ENCODE measurements around the gene ETV7. TPM values are rescaled to one million over a fixed set of nuclear protein-coding genes. Genes with fewer than 3 reads are reported as not detected.
"Not testable (repeated sequence)": the region's sequence is repeated elsewhere in the genome, so short reads cannot be mapped to it uniquely, and the experiment has no call there.

Gene ETV7
- not detected for polyA plus RNA-seq (ENCODE audit: insufficient read length)
- long read RNA-seq, donor 1 = 0 reads
- long read RNA-seq, donor 2 = 0 reads
- long read RNA-seq, donor 3 = 0 reads
- long read RNA-seq, donor 4 = 0 reads
- long read RNA-seq, donor 5 = 0 reads
- long read RNA-seq, donor 6 = 0 reads
- long read RNA-seq, donor 7, partial matches to known transcripts = 0 of 1 reads
- long read RNA-seq, donor 7, other reads (novel, unspliced or antisense) = 0 of 1 reads
- long read RNA-seq, donor 8 = 0 reads

- no peak for DNase-seq
Observed at GRCh38 chr6:36387440-36388303, at the start of gene ETV7. Gene ETV7, minus strand, starts transcription at chr6:36387669. Its CDS starts 128 bp downstream, at chr6:36387541.

GRCh38 chr6:36436466-36436865 lies 49.0 kb upstream of the ETV7 start:
- DNase-seq = no peak

GRCh38 chr6:36432151-36432671 lies 44.7 kb upstream of the ETV7 start:
- DNase-seq = no peak

- no peak for DNase-seq
Observed at GRCh38 chr6:36431197-36431596, 43.7 kb upstream of the ETV7 start.

- no peak for DNase-seq
Observed at GRCh38 chr6:36430351-36430750, 42.9 kb upstream of the ETV7 start.

GRCh38 chr6:36428911-36429310 lies 41.4 kb upstream of the ETV7 start:
- no peak for DNase-seq

GRCh38 chr6:36426622-36427021 lies 39.2 kb upstream of the ETV7 start:
- no peak for DNase-seq

- peak; percentile 98 for DNase-seq
Observed at GRCh38 chr6:36423101-36423824, 35.8 kb upstream of the ETV7 start.

GRCh38 chr6:36422714-36423100 lies 35.2 kb upstream of the ETV7 start:
- no peak for DNase-seq

- no peak for DNase-seq
Observed at GRCh38 chr6:36419310-36419709, 31.8 kb upstream of the ETV7 start.

- no peak for DNase-seq
Observed at GRCh38 chr6:36418558-36418957, 31.1 kb upstream of the ETV7 start.

- DNase-seq = no peak
Observed at GRCh38 chr6:36414481-36414880, 27.0 kb upstream of the ETV7 start.

- no peak for DNase-seq
Observed at GRCh38 chr6:36413489-36414480, 26.3 kb upstream of the ETV7 start.

- DNase-seq = not testable (repeated sequence)
Observed at GRCh38 chr6:36409718-36410117, 22.2 kb upstream of the ETV7 start.

GRCh38 chr6:36404164-36404563 lies 16.7 kb upstream of the ETV7 start:
- DNase-seq = no peak

- DNase-seq = no peak
Observed at GRCh38 chr6:36402481-36402880, 15.0 kb upstream of the ETV7 start.

GRCh38 chr6:36399970-36400369 lies 12.5 kb upstream of the ETV7 start:
- no peak for DNase-seq

GRCh38 chr6:36392621-36393020 lies 5.2 kb upstream of the ETV7 start:
- DNase-seq = no peak

- DNase-seq = no peak
Observed at GRCh38 chr6:36389353-36389752, 1.9 kb upstream of the ETV7 start.

- peak; percentile 35 for DNase-seq
Observed at GRCh38 chr6:36386495-36387439, 702 bp downstream of the ETV7 start.

Data from left kidney (tissue), 8 donors.